ENCODE results near the gene STK39. TPM values are rescaled to one million over a fixed set of nuclear protein-coding genes. Genes with fewer than 3 reads are reported as not detected.

Gene STK39
- polyA plus RNA-seq, 1 donor from 2014 or later, result 9.5 TPM

- H3K9me2 ChIP-seq (ENCODE audit: insufficient read depth, low read length), result no peaks in the 10 kb centered on the region
- H3K27me3 ChIP-seq (ENCODE audit: insufficient read depth, low read depth, low read length), result no peaks in the 10 kb centered on the region
- H3K9me3 ChIP-seq (ENCODE audit: low read length), result no peaks in the 10 kb centered on the region
- no peak overlapping the region for H3K27ac ChIP-seq (ENCODE audit: low read length)
- no peak overlapping the region for H3K9ac ChIP-seq (ENCODE audit: low read length)
- no peaks in the 10 kb centered on the region for H3F3A ChIP-seq (ENCODE audit: insufficient read depth, low read length, poor library complexity, severe bottlenecking)
- no peaks in the 10 kb centered on the region for H4K20me1 ChIP-seq (ENCODE audit: insufficient read depth)
- H2AFZ ChIP-seq (ENCODE audit: low read depth, low read length), result no peak overlapping the region
- peaks cover 46% of the 10 kb centered on the region for H3K79me2 ChIP-seq (replicated peaks; ENCODE audit: insufficient read depth, low read length)
- no peaks in the 10 kb centered on the region for H3K36me3 ChIP-seq (ENCODE audit: insufficient read depth, low read length)
- no peak overlapping the region for H3K4me3 ChIP-seq (ENCODE audit: low read length)
- TF ChIP-seq POLR2AphosphoS5 (IDR thresholded peaks at IDR 0.05), result no peak
- TF ChIP-seq, protein P1, sequence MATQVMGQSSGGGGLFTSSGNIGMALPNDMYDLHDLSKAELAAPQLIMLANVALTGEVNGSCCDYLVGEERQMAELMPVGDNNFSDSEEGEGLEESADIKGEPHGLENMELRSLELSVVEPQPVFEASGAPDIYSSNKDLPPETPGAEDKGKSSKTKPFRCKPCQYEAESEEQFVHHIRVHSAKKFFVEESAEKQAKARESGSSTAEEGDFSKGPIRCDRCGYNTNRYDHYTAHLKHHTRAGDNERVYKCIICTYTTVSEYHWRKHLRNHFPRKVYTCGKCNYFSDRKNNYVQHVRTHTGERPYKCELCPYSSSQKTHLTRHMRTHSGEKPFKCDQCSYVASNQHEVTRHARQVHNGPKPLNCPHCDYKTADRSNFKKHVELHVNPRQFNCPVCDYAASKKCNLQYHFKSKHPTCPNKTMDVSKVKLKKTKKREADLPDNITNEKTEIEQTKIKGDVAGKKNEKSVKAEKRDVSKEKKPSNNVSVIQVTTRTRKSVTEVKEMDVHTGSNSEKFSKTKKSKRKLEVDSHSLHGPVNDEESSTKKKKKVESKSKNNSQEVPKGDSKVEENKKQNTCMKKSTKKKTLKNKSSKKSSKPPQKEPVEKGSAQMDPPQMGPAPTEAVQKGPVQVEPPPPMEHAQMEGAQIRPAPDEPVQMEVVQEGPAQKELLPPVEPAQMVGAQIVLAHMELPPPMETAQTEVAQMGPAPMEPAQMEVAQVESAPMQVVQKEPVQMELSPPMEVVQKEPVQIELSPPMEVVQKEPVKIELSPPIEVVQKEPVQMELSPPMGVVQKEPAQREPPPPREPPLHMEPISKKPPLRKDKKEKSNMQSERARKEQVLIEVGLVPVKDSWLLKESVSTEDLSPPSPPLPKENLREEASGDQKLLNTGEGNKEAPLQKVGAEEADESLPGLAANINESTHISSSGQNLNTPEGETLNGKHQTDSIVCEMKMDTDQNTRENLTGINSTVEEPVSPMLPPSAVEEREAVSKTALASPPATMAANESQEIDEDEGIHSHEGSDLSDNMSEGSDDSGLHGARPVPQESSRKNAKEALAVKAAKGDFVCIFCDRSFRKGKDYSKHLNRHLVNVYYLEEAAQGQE (IDR thresholded peaks at IDR 0.05; ENCODE audit: borderline replicate concordance), result no peak
- TF ChIP-seq MXI1 (conservative IDR thresholded peaks at IDR 0.05; ENCODE audit: poor library complexity, severe bottlenecking), result no peak
- TF ChIP-seq CTCF (IDR thresholded peaks at IDR 0.05; ENCODE audit: poor library complexity, severe bottlenecking), result no peak
- no peak for TF ChIP-seq SMC3 (conservative IDR thresholded peaks at IDR 0.05; ENCODE audit: poor library complexity)
- no peak for TF ChIP-seq EZH2 (IDR thresholded peaks at IDR 0.05; ENCODE audit: borderline replicate concordance, insufficient read depth, low read length, poor library complexity, severe bottlenecking)
- no peak for TF ChIP-seq RAD21 (conservative IDR thresholded peaks at IDR 0.05)
- TF ChIP-seq TAF1 (IDR thresholded peaks at IDR 0.05; ENCODE audit: low read depth), result no peak
- no peak for TF ChIP-seq EP300 (conservative IDR thresholded peaks at IDR 0.05; ENCODE audit: poor library complexity, severe bottlenecking)
- no peak overlapping the region for H3K4me2 ChIP-seq (ENCODE audit: low read length)
These were observed 5.6 kb downstream of the STK39 start for GRCh38 chr2:168241746-168242145.

GRCh38 chr2:168241208-168241607 is 6.2 kb downstream of the STK39 start:
- H3K4me3 ChIP-seq (ENCODE audit: low read length), result no peak overlapping the region
- no peak overlapping the region for H3K27ac ChIP-seq (ENCODE audit: low read length)
- no peaks in the 10 kb centered on the region for H3K9me2 ChIP-seq (ENCODE audit: insufficient read depth, low read length)
- peaks cover 45% of the 10 kb centered on the region for H3K79me2 ChIP-seq (replicated peaks; ENCODE audit: insufficient read depth, low read length)
- no peaks in the 10 kb centered on the region for H3F3A ChIP-seq (ENCODE audit: insufficient read depth, low read length, poor library complexity, severe bottlenecking)
- H3K9ac ChIP-seq (ENCODE audit: low read length), result no peak overlapping the region
- H3K4me2 ChIP-seq (ENCODE audit: low read length), result no peak overlapping the region
- H4K20me1 ChIP-seq (ENCODE audit: insufficient read depth), result no peaks in the 10 kb centered on the region
- H3K36me3 ChIP-seq (ENCODE audit: insufficient read depth, low read length), result no peaks in the 10 kb centered on the region
- no peak for TF ChIP-seq POLR2AphosphoS5 (IDR thresholded peaks at IDR 0.05)
- TF ChIP-seq RAD21 (conservative IDR thresholded peaks at IDR 0.05), result no peak
- TF ChIP-seq SMC3 (conservative IDR thresholded peaks at IDR 0.05; ENCODE audit: poor library complexity), result no peak
- no peak for TF ChIP-seq TAF1 (IDR thresholded peaks at IDR 0.05; ENCODE audit: low read depth)
- TF ChIP-seq MXI1 (conservative IDR thresholded peaks at IDR 0.05; ENCODE audit: poor library complexity, severe bottlenecking), result no peak
- H2AFZ ChIP-seq (ENCODE audit: low read depth, low read length), result no peak overlapping the region
- H3K27me3 ChIP-seq (ENCODE audit: insufficient read depth, low read depth, low read length), result no peaks in the 10 kb centered on the region
- H3K9me3 ChIP-seq (ENCODE audit: low read length), result no peaks in the 10 kb centered on the region
